HFF-Myc (cell line): ENCODE results near the gene PROX2.
A peak's percentile ranks its signal among the peaks of the same experiment; 100 is the strongest.

Experiments used
- DNase-seq: peaks from one replicate; pipeline ENCODE4 v3.0.0-alpha.2; 2011; ENCODE audit warnings: low read depth; ENCODE audit errors: extremely low read depth
- H3K4me3 ChIP-seq: replicated peaks from 2 replicates; pipeline ENCODE4 v1.5.1; 2011; ENCODE audit warnings: low read depth, mild to moderate bottlenecking, control low read depth, low read length
- TF ChIP-seq, protein P1 (sequence below): IDR thresholded peaks from 2 replicates; pipeline ENCODE4 v1.5.1; 2012; ENCODE audit warnings: mild to moderate bottlenecking, low read depth, low read length, control low read depth; ENCODE audit errors: missing control alignments

The PROX2 gene, protein sequence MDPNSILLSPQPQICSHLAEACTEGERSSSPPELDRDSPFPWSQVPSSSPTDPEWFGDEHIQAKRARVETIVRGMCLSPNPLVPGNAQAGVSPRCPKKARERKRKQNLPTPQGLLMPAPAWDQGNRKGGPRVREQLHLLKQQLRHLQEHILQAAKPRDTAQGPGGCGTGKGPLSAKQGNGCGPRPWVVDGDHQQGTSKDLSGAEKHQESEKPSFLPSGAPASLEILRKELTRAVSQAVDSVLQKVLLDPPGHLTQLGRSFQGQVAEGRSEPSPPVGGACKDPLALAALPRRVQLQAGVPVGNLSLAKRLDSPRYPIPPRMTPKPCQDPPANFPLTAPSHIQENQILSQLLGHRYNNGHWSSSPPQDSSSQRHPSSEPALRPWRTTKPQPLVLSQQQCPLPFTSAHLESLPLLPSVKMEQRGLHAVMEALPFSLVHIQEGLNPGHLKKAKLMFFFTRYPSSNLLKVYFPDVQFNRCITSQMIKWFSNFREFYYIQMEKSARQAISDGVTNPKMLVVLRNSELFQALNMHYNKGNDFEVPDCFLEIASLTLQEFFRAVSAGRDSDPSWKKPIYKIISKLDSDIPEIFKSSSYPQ

DNA sequence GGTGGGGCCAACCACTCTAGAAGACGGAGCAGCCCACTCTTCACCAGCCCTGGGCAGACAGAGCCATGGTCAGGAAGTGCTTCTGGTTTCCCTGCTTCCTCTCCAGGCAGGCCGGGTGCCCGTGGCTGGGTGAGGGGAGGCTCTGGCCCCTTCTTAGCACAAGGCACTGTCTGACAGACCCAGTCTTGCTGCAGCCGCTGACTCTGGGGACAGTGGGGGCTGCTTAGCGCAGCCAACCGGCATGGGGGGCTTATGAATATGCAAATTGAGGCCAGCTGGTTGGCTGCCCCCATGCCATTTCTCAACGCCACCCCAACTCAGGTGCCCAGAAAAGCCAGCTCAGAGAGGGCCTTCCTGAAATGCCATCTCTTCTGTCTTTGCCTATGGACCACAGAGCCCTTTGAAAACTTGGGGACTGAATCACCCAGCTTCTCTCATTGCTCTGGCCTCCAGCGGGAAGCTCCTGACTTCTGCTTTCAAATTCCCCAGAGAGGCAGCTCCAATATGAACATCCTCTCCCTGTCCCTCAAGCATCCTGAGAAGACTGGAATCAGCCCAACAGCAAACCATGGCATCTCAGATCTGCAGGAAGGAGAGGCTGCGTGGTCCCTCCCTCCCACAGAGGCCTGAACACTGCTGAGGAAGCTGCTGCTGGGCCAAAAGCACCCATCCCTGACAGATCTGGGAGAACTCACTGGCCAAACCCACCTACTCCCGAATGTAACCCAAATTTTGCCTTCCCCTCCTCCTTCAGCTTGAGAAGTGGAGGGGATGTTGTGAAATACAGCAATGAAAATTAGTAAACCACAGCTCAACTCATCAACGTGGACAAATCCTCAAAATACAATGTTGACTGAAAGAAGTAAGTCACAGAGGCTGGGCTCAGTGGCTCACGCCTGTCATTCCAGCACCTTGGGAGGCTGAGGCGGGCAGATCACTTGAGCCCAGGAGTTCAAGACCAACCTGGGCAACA, at the start of gene PROX2:
Gene PROX2 (minus strand): TSS at position 205 of the 973 bp plus-strand sequence. CDS start 12,311 bp downstream, outside the sequence.
- TF ChIP-seq, protein P1, sequence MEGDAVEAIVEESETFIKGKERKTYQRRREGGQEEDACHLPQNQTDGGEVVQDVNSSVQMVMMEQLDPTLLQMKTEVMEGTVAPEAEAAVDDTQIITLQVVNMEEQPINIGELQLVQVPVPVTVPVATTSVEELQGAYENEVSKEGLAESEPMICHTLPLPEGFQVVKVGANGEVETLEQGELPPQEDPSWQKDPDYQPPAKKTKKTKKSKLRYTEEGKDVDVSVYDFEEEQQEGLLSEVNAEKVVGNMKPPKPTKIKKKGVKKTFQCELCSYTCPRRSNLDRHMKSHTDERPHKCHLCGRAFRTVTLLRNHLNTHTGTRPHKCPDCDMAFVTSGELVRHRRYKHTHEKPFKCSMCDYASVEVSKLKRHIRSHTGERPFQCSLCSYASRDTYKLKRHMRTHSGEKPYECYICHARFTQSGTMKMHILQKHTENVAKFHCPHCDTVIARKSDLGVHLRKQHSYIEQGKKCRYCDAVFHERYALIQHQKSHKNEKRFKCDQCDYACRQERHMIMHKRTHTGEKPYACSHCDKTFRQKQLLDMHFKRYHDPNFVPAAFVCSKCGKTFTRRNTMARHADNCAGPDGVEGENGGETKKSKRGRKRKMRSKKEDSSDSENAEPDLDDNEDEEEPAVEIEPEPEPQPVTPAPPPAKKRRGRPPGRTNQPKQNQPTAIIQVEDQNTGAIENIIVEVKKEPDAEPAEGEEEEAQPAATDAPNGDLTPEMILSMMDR = no peak
- no peak for DNase-seq
- H3K4me3 ChIP-seq = no peak within 1 kb of the TSS

DNA sequence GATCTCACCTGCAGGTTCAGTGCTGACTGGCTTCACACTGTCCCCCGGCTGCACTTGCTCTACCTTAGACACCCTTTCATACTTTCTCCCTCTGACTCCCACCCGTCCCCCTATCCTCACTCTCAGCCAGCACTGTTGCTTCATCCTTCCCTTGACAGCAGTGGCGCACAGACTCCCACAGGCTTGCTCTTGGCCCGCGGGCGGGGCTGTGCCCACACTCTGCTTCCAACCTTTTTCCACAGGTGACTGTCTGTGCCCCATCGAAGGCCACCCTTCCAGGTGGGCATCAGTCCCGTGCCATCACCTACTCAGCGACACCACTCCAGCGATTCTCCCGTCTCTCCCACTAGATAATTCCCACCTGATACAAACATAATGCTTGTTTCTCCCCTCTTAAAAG, 48.1 kb upstream of the PROX2 start:
- no peak for DNase-seq
- H3K4me3 ChIP-seq = no peak overlapping the region
- TF ChIP-seq, protein P1 = no peak

DNA sequence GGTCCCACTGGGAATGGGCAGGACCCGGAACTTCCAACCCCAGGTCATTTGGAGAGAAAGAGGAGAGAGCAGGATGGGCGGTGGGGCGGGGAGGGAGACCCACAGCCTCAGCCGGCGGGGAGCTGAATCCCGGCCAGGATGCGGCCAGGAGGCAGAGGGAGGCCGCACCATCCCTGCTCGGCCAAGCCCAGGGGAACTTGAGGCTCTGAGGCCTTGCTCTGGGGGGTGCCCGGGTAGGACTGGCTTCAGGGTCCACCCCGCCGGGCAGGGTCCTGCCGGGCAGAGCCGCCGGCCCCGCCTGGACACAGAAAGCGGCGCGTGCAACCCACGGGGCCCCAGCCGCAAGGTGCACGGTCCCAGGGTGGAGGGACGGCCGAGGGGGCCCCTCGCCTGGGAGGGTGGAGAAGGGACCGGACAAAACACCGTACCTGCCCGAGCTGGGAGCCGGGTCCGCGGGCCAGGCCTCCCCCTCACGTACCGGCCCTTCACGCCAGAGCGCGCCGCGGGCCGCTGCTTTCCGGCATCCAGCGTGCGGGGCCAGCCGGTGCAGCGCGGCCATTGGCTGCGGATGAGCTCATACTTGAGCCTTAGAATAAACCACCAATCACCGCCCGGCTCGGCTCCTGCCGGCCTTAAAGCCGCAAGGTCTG, 46.9 kb upstream of the PROX2 start, which contains the start of gene RPS6KL1:
Gene RPS6KL1 (minus strand): TSS at position 509 of the 650 bp plus-strand sequence. CDS start 1,719 bp downstream, outside the sequence.
- no peak for DNase-seq
- H3K4me3 ChIP-seq = peak within 1 kb of the TSS; percentile 68
- TF ChIP-seq, protein P1 = no peak

DNA sequence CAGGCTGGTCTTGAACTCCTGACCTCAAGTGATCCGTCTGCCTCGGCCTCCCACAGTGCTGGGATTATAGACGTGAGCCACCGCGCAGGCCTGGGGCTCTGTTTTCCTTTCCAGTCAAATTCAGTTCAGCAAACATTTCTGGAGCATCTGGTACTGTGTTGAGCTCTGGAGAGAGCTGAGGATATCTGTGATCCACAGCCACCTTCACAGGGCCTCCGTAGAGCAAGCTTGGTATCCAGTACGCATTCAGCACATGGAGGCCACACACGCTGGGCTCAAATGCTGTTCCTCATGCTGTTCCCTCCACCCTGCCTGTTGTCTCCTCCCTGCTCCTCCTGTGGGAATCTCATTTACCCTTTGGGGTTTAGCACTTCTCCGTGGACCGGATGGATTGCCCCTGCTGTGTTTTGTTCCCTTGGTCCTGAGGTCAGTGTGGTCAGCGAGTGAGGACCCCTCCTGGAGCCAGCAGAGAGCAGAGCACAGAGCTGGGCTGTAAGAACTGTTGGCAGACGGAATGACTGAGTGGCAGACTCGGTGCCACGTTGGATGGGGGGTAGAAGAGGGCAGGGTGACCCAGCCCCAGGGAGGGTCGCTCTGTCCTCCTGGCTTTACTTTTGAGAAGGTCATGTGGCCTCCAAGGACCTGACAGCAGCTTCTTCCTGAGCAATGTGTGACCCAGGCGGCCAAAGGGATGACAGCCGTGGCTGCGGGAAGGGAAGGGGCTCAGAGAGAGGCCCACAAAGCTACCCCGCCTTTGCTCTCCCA, 46.2 kb upstream of the PROX2 start:
- no peak for DNase-seq
- peak overlapping the region; percentile 68 for H3K4me3 ChIP-seq
- TF ChIP-seq, protein P1 = no peak

DNA sequence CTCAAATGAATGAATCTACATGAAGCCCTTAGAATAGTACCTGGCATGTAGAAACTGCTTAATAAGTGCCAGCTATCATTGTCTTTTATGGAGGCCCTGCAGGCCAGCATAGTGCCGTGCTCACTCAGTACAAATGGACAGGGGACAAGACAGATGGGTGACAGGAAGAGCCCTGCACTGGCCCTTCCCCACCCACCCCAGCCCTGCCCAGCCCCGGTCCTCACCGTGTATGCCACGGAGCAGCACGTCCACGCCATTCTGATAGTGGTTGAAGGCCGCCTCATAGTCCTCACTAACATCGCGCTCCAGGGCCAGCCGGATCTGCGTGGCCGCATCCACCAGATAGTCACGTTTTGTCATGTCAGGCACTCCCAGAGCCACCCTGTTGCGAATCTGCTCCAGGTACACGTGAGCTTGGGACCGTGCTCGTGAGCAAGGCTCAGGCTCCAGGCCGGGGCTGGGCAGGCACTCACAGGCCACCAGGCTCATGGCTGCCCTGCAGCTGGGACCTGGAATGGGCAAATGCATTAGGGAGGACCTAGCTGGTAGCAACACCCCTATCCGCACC, 45.2 kb upstream of the PROX2 start:
- H3K4me3 ChIP-seq = no peak overlapping the region
- DNase-seq = no peak
- TF ChIP-seq, protein P1 = no peak
